ENCODE measurements around the gene INPPL1. TPM values are rescaled to one million over a fixed set of nuclear protein-coding genes. Genes with fewer than 3 reads are reported as not detected.
"Not testable (repeated sequence)": the region's sequence is repeated elsewhere in the genome, so short reads cannot be mapped to it uniquely, and the experiment has no call there.

The INPPL1 gene
- polyA plus RNA-seq, 6 donors from 2014 or later = 4.8 to 13.1 (median 7.7) TPM

GRCh38 chr11:72265951-72266350, 41.4 kb downstream of the INPPL1 start:
- no peaks in the 10 kb centered on the region for H3K4me1 Mint-ChIP-seq
- peak overlapping the region in 1 of 6 donors; percentile 81 for H3K27ac Mint-ChIP-seq
- peaks cover 15 to 50% (median 33%) of the 10 kb centered on the region in 3 donors for H3K27me3 Mint-ChIP-seq

GRCh38 chr11:72266960-72267359, 42.4 kb downstream of the INPPL1 start:
- DNase-seq; ATAC-seq (ENCODE audit: low read depth in 2 of 2); H3K4me3 Mint-ChIP-seq; H3K27ac Mint-ChIP-seq; H3K9me3 Mint-ChIP-seq; H3K4me1 Mint-ChIP-seq; H3K36me3 Mint-ChIP-seq: not testable (repeated sequence)
- H3K27me3 Mint-ChIP-seq = peaks cover 15 to 60% (median 33%) of the 10 kb centered on the region in 3 donors

More at GRCh38 chr11:72265951-72266350, 41.4 kb downstream of the INPPL1 start:
- ATAC-seq (ENCODE audit: low read depth in 2 of 2) = no peak
- no peak for DNase-seq
- no peaks in the 10 kb centered on the region for H3K36me3 Mint-ChIP-seq
- no peak overlapping the region for H3K4me3 Mint-ChIP-seq
- H3K9me3 Mint-ChIP-seq = peaks cover 0 to 2% (median 0%) of the 10 kb centered on the region in 7 donors

- peaks cover 0 to 2% (median 0%) of the 10 kb centered on the region in 7 donors for H3K9me3 Mint-ChIP-seq
- no peaks in the 10 kb centered on the region for H3K4me1 Mint-ChIP-seq
- H3K27me3 Mint-ChIP-seq = peaks cover 10 to 50% (median 24%) of the 10 kb centered on the region in 3 donors
- no peak overlapping the region for H3K27ac Mint-ChIP-seq
- DNase-seq = no peak
- no peak overlapping the region for H3K4me3 Mint-ChIP-seq
- no peak for ATAC-seq (ENCODE audit: low read depth in 2 of 2)
- H3K36me3 Mint-ChIP-seq = no peaks in the 10 kb centered on the region
Observed at GRCh38 chr11:72267956-72268617, 43.5 kb downstream of the INPPL1 start.

- Mint-ChIP-seq H3K36me3 (no peaks in the 10 kb centered on the region), H3K9me3 (no peaks in the 10 kb centered on the region), H3K4me3 (no peak overlapping the region), H3K27ac (no peak overlapping the region), H3K4me1 (no peaks in the 10 kb centered on the region), H3K27me3 (peaks cover 3 to 20% (median 5%) of the 10 kb centered on the region in 3 donors)
- DNase-seq (no peak), ATAC-seq (ENCODE audit: low read depth in 2 of 2) (no peak)
Observed at GRCh38 chr11:72271980-72272379, 47.4 kb downstream of the INPPL1 start.

GRCh38 chr11:72274435-72274834, 49.9 kb downstream of the INPPL1 start:
- no peak overlapping the region for H3K27ac Mint-ChIP-seq
- no peaks in the 10 kb centered on the region for H3K9me3 Mint-ChIP-seq
- no peaks in the 10 kb centered on the region for H3K4me1 Mint-ChIP-seq
- no peak for ATAC-seq (ENCODE audit: low read depth in 2 of 2)
- peaks cover 3 to 16% (median 7%) of the 10 kb centered on the region in 3 donors for H3K27me3 Mint-ChIP-seq
- no peak for DNase-seq
- no peaks in the 10 kb centered on the region for H3K36me3 Mint-ChIP-seq
- no peak overlapping the region for H3K4me3 Mint-ChIP-seq

- Mint-ChIP-seq H3K4me1 (no peaks in the 10 kb centered on the region), H3K9me3 (peaks cover 0 to 8% (median 2%) of the 10 kb centered on the region in 7 donors), H3K4me3 (no peak overlapping the region), H3K27ac (no peak overlapping the region), H3K27me3 (peaks cover 14 to 28% (median 23%) of the 10 kb centered on the region in 3 donors), H3K36me3 (peaks cover 0 to 6% of the 10 kb centered on the region in 2 donors)
- DNase-seq (no peak), ATAC-seq (ENCODE audit: low read depth in 2 of 2) (no peak)
Observed at GRCh38 chr11:72278905-72279304, 54.3 kb downstream of the INPPL1 start.

- peaks cover 0 to 6% of the 10 kb centered on the region in 2 donors for H3K36me3 Mint-ChIP-seq
Observed at GRCh38 chr11:72280037-72280436, 55.5 kb downstream of the INPPL1 start.

GRCh38 chr11:72280726-72281315, 56.3 kb downstream of the INPPL1 start:
- no peak for DNase-seq
- H3K27ac Mint-ChIP-seq = peak overlapping the region in 3 of 6 donors; percentile 14 to 74 (median 71)
- H3K9me3 Mint-ChIP-seq = peaks cover 0 to 8% (median 2%) of the 10 kb centered on the region in 7 donors
- no peak overlapping the region for H3K4me3 Mint-ChIP-seq
- H3K4me1 Mint-ChIP-seq = no peaks in the 10 kb centered on the region
- H3K27me3 Mint-ChIP-seq = peaks cover 22 to 32% (median 29%) of the 10 kb centered on the region in 3 donors
- no peak for ATAC-seq (ENCODE audit: low read depth in 2 of 2)
- peaks cover 0 to 6% of the 10 kb centered on the region in 2 donors for H3K36me3 Mint-ChIP-seq

More at GRCh38 chr11:72280037-72280436, 55.5 kb downstream of the INPPL1 start:
- Mint-ChIP-seq H3K27ac (no peak overlapping the region), H3K27me3 (peaks cover 20 to 32% (median 29%) of the 10 kb centered on the region in 3 donors), H3K9me3 (peaks cover 0 to 8% (median 2%) of the 10 kb centered on the region in 7 donors), H3K4me1 (no peaks in the 10 kb centered on the region), H3K4me3 (no peak overlapping the region)
- DNase-seq = no peak
- no peak for ATAC-seq (ENCODE audit: low read depth in 2 of 2)

- peaks cover 0 to 6% of the 10 kb centered on the region in 2 donors for H3K36me3 Mint-ChIP-seq
- H3K9me3 Mint-ChIP-seq = peaks cover 0 to 8% (median 2%) of the 10 kb centered on the region in 7 donors
- DNase-seq (no peak), ATAC-seq (ENCODE audit: low read depth in 2 of 2) (no peak)
- no peak overlapping the region for H3K4me3 Mint-ChIP-seq
- no peak overlapping the region for H3K27ac Mint-ChIP-seq
- no peaks in the 10 kb centered on the region for H3K4me1 Mint-ChIP-seq
- peaks cover 22 to 32% (median 29%) of the 10 kb centered on the region in 3 donors for H3K27me3 Mint-ChIP-seq
Observed at GRCh38 chr11:72283947-72284346, 59.4 kb downstream of the INPPL1 start.

- peaks cover 0 to 2% (median 0%) of the 10 kb centered on the region in 7 donors for H3K9me3 Mint-ChIP-seq
- DNase-seq (no peak), ATAC-seq (ENCODE audit: low read depth in 2 of 2) (no peak)
- no peaks in the 10 kb centered on the region for H3K36me3 Mint-ChIP-seq
- H3K27me3 Mint-ChIP-seq = peaks cover 16 to 20% (median 16%) of the 10 kb centered on the region in 3 donors
- no peaks in the 10 kb centered on the region for H3K4me1 Mint-ChIP-seq
- H3K4me3 Mint-ChIP-seq = no peak overlapping the region
- H3K27ac Mint-ChIP-seq = no peak overlapping the region
Observed at GRCh38 chr11:72287293-72287692, 62.7 kb downstream of the INPPL1 start.

Other genes starting within 250 kb of the INPPL1 start
- gene IL18BP, start 225.9 kb upstream of the INPPL1 start, polyA plus RNA-seq (ENCODE audit: low read depth in 6 of 6) = 10 to 100 TPM in 1 of 6 donors, 1 to 10 TPM in 5; 2.1 to 10.4 (median 5.7) TPM
- gene NUMA1, start 144.2 kb upstream of the INPPL1 start, polyA plus RNA-seq (ENCODE audit: low read depth in 6 of 6) = 100 to 1,000 TPM in 1 of 6 donors, 10 to 100 TPM in 4, 1 to 10 TPM in 1; 5.4 to 102 (median 20.4) TPM
- gene LRRC51, start 143.9 kb upstream of the INPPL1 start, polyA plus RNA-seq (ENCODE audit: low read depth in 6 of 6) = 1 to 10 TPM; 1.6 to 6.2 (median 3.2) TPM
- 100 to 1,000 TPM; 108 to 191 (median 132) TPM for gene LAMTOR1, start 121.5 kb upstream of the INPPL1 start, polyA plus RNA-seq (ENCODE audit: low read depth in 6 of 6)
- not detected for gene TOMT, start 118.8 kb upstream of the INPPL1 start, polyA plus RNA-seq (ENCODE audit: low read depth in 6 of 6)
- 10 to 100 TPM; 44.4 to 70.7 (median 54.3) TPM for gene ANAPC15, start 112.1 kb upstream of the INPPL1 start, polyA plus RNA-seq (ENCODE audit: low read depth in 6 of 6)
- gene FOLR3, start 89.0 kb upstream of the INPPL1 start, polyA plus RNA-seq (ENCODE audit: low read depth in 6 of 6) = under 1 TPM in 2 of 6 donors, not detected in 4; 0.51 to 0.75 TPM
- gene FOLR1, start 32.6 kb upstream of the INPPL1 start, polyA plus RNA-seq (ENCODE audit: low read depth in 6 of 6) = not detected
- gene FOLR2, start 8.0 kb upstream of the INPPL1 start, polyA plus RNA-seq (ENCODE audit: low read depth in 6 of 6) = 1 to 10 TPM in 2 of 6 donors, under 1 TPM in 2, not detected in 2; 0.70 to 1.6 (median 1.2) TPM
- not detected for gene PHOX2A, start 19.4 kb downstream of the INPPL1 start, polyA plus RNA-seq (ENCODE audit: low read depth in 6 of 6)
- 1 to 10 TPM; 4.1 to 8.6 (median 6.8) TPM for gene CLPB, start 209.8 kb downstream of the INPPL1 start, polyA plus RNA-seq (ENCODE audit: low read depth in 6 of 6)